Epidermal melanocyte (primary cell): ENCODE results near the gene ALKBH4.
"Not testable (repeated sequence)": the region's sequence is repeated elsewhere in the genome, so short reads cannot be mapped to it uniquely, and the experiment has no call there.

ENCODE experiments used
- DNase-seq: peaks from one replicate; pipeline ENCODE4 v3.0.0; 2011; ENCODE audit warnings: low spot score; ENCODE audit not compliant: insufficient read length

Gene ALKBH4

DNA sequence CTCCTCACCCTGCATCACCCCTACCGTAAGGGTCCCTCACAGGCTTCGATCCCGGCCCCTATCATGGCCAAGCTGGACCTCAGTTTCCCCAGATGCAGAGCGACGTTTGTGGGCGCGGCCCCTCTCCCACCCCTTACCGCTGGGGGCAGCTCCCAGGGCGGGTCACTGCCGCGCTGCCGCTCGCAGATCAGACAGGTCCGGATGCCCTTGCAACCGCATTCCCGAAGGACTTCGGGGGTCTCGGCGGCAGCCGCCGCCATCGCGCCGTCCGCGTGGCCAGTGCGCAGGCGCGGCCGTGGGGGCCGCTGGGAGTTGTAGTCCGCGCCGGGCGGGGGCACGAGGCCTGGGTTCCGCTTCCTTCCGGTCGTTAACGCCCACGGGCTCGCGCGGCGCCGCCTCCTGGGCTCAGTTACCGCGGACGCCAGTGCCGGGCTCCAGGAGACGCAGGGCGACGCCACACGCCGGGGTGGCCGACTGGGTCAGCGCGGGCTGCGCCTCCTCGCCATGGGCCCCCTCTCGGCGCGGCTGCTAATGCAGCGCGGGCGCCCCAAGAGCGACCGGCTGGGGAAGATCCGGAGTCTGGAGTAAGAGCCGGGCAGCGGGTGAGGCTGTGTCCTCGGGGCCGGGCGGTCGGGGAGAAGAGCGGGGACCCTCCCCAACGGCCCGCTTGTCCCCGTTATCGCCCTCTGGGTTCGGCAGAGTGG, at the start of gene ALKBH4, which contains the start of gene LRWD1:
Gene ALKBH4, minus strand, starts transcription at position 287 of the 704 bp plus-strand sequence. Its CDS starts 27 bp downstream, at position 260.
Gene LRWD1, plus strand, starts transcription at position 408 of the 704 bp plus-strand sequence. Its CDS starts 97 bp downstream, at position 505.
- peak; percentile 100 for DNase-seq

- not testable (repeated sequence) for DNase-seq
Observed at GRCh38 chr7:102512642-102513221, 48.1 kb upstream of the ALKBH4 start.

DNA sequence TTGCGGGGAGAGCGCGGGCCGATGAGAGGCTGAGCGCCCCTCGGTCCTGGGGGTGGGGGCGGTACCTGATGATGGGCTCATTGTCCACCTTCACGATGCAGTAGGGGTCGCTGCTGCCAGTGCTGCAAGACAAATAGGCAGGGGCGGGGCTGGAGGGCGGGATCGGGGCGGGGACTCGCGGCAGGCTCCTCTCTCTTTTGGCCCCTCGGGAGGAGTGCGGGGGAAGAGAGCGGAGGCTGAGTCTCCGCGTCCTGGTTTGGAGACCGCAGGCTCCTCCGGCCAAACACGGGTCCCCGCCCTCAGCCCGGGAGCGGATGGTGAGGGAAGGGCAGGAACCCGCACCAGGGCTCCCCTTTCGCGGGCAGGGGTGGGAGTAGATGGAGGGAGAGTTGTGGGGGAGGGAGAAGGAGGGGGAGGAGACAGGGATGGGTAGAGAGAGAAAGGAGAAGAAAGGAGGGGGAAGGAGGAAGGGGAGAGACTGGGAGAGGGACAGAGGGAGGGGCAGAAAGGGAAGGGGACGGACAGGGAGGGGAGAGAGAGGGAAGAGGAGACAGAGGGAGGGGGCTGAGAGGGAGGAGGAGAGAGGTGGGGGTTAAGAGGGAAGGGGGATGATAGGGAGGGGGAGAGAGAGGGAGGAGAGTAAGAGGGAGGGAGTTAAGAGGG, 47.3 kb upstream of the ALKBH4 start:
- DNase-seq, result not testable (repeated sequence)

GRCh38 chr7:102510575-102510974, 45.9 kb upstream of the ALKBH4 start:
- not testable (repeated sequence) for DNase-seq

- not testable (repeated sequence) for DNase-seq
Observed at GRCh38 chr7:102507410-102508088, 42.9 kb upstream of the ALKBH4 start.

DNA sequence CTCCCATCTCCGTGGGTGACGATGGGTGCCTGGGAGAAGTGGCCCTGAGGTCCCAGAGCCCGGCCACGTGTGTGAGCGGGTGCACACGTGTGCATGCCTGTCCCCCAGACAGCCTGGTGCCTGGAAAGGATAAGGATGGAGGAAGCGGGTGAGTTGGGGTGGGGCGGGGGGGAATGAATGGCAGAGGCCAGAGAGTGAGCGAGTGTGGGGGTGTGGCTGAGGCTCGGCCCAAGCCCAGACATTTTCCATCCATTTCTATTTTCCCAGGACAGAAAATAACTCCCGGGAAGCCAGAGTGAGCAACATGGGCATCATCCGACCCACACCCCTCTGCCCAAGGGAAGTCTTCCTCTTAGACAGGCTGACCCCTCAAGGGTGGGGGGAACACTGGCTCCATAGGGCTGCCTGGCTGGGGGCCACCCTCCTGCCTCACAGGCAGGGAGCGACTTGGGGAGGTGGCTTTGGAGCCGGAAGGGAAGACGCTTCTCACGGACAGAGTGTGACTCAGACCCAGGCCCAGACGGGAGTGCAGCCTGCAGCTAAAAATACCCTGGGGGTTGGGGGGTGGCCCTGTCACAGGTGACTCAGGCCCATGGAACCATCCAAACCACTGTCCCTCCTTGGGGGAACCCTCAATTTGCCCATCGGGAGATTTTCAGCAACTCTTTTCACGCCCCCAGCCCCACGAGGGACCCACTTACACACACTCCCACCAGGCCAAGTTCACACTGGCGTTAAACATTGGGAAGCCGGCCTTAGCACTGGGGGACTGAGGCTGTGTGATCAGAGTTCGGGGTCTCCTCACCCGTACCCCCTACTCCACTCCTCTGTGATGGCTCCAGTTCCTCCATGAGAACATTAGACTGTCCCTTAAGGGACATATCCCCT, 40.9 kb upstream of the ALKBH4 start:
- not testable (repeated sequence) for DNase-seq

GRCh38 chr7:102503141-102503540, 38.5 kb upstream of the ALKBH4 start:
- not testable (repeated sequence) for DNase-seq

GRCh38 chr7:102498321-102498720, 33.7 kb upstream of the ALKBH4 start:
- DNase-seq, result not testable (repeated sequence)

DNA sequence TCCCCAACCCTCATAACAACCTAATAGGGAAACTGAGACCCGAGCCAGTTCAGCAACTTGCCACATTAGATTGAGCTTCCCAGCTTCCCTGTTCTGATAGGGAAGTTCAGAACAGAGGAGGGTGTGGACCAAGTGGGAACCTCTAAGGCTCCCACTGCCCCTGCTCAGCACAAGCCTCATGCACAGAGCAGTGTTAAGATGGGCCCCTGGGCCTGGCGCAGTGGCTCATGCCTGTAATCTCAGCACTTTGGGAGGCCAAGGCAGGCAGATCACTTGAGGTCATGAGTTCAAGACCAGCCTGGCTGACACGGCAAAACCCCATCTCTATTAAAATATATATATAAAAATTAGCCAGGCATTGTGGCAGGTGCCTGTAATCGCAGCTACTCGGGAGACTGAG, 32.6 kb upstream of the ALKBH4 start:
- DNase-seq, result not testable (repeated sequence)

GRCh38 chr7:102496861-102497260, 32.2 kb upstream of the ALKBH4 start:
- not testable (repeated sequence) for DNase-seq

GRCh38 chr7:102494473-102495149, 29.9 kb upstream of the ALKBH4 start:
- DNase-seq, result not testable (repeated sequence)

- not testable (repeated sequence) for DNase-seq
Observed at GRCh38 chr7:102494026-102494425, 29.4 kb upstream of the ALKBH4 start.

- DNase-seq, result not testable (repeated sequence)
Observed at GRCh38 chr7:102493220-102493935, 28.7 kb upstream of the ALKBH4 start.

- not testable (repeated sequence) for DNase-seq
Observed at GRCh38 chr7:102490529-102491075, 25.9 kb upstream of the ALKBH4 start.

GRCh38 chr7:102484317-102484716, 19.7 kb upstream of the ALKBH4 start:
- not testable (repeated sequence) for DNase-seq

DNA sequence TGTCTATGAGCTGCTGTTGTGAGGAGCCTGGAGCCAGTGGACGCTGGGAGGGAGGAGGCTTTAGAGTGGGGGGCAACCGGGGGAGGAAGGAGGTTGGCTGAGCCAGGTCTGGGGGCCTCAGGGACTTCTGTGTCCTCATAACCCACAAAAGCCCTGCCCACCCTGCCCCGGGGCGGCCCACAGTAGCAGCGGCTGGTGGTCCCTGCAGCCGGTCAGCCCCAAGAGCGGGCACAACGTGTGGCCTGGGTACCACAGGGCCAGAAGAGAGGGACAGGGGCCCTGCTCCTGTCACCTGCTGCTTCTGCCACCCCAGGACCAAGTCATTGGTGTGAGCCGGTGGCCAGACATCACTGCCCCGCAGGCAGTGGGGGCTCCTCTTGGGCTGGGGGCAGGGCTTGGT, 17.3 kb upstream of the ALKBH4 start:
- not testable (repeated sequence) for DNase-seq

DNA sequence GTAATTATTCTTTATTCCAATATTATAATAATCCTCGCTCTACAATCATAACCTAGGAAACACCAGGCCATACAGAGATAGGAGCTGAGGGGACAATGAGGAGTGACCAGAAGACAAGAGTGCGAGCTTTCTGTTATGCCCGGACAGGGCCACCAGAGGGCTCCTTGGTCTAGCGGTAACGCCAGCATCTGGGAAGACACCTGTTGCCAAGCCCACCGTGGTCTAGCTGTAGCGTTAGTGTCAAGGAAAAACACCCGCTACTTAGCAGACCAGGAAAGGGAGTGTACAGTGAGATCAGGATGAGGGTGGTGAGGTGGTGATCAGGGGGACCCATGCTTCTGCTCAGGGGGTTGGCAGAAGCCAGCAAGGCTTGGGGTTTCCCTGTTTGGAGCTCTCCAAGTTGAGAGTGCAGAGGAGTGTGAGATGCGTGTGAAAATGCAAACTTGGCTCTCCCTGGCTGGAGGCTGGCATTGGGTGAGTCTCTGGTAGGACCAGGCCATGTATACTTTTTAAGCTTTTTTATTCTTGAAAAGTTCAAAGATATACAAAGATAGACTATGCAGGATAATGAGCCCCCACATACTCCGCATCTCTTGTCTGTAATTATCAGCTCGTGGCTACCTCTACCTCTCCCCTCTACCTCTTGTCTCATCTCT, 15.4 kb upstream of the ALKBH4 start:
- DNase-seq, result not testable (repeated sequence)

DNA sequence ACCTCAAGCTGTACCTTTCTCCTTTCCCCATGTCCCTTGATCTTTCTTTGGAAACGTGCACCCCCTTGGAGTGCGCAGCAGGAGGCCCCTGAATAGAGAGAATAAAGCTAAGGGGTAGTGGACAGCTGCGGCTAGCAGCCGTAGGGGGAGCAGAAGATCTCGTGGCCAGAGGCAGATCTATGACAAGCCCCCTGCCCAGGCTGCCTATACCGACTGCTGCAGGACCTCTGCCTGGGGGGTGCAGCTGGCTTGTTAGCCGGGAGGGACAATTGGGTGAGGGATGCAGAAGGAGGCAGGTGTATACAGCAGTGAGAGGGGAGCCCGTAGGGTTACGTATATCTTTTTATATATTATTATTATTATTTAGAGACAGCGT, 14.5 kb upstream of the ALKBH4 start:
- DNase-seq, result not testable (repeated sequence)
